Lung (tissue), 12 donors: ENCODE measurements around the gene TRPM4. TPM values are rescaled to one million over a fixed set of nuclear protein-coding genes. Genes with fewer than 3 reads are reported as not detected.
"Not testable (repeated sequence)": the region's sequence is repeated elsewhere in the genome, so short reads cannot be mapped to it uniquely, and the experiment has no call there.

Experiments used
- ATAC-seq: fragments of 200-7000 bp; cut with Tn5 transposase; one replicate; pipeline ENCODE4 v1.9.1; 2020; ENCODE audit warnings: moderate number of reproducible peaks; ENCODE audit not compliant: insufficient read depth, low FRiP score
- DNase-seq, 3 donors: peaks; one replicate each; pipeline ENCODE4 v3.0.0-alpha.2; 2013 to 2017
- H3K27ac ChIP-seq, 2 donors: one replicate each; pipeline ENCODE4 v1.5.1; 2013; ENCODE audit warnings: mild to moderate bottlenecking in 2 of 2, moderate library complexity in 2 of 2, control low read depth in 1 of 2, inconsistent platforms in 1 of 2, low read depth in 1 of 2, low read length in 1 of 2
- H3K27me3 ChIP-seq, 3 donors: one replicate each; pipeline ENCODE4 v1.5.1; 2013; ENCODE audit warnings: low read length in 2 of 3; ENCODE audit not compliant: control insufficient read depth in 3 of 3, insufficient read depth in 3 of 3
- H3K36me3 ChIP-seq, 4 donors: one replicate each; pipeline ENCODE4 v1.5.1; 2013; ENCODE audit warnings: low read length in 4 of 4, mild to moderate bottlenecking in 1 of 4, moderate library complexity in 1 of 4; ENCODE audit not compliant: control insufficient read depth in 4 of 4, insufficient read depth in 4 of 4
- H3K4me1 ChIP-seq, 5 donors: one replicate each; pipeline ENCODE4 v1.5.1; 2013; ENCODE audit warnings: low read length in 5 of 5, mild to moderate bottlenecking in 2 of 5, moderate library complexity in 1 of 5; ENCODE audit not compliant: control insufficient read depth in 5 of 5, insufficient read depth in 5 of 5
- H3K4me3 ChIP-seq: one replicate; pipeline ENCODE4 v1.5.1; 2013; ENCODE audit warnings: mild to moderate bottlenecking, control low read depth, moderate library complexity
- H3K9ac ChIP-seq, 2 donors: one replicate each; pipeline ENCODE4 v1.5.1; 2013; ENCODE audit warnings: low read length in 2 of 2, control low read depth in 1 of 2; ENCODE audit not compliant: insufficient read depth in 1 of 2
- H3K9me3 ChIP-seq, 4 donors: one replicate each; pipeline ENCODE4 v1.5.1; 2013; ENCODE audit warnings: low read length in 3 of 4, mild to moderate bottlenecking in 1 of 4, moderate library complexity in 1 of 4; ENCODE audit not compliant: control insufficient read depth in 4 of 4, insufficient read depth in 3 of 4
- CTCF ChIP-seq: IDR thresholded peaks from 2 replicates; pipeline ENCODE4 v1.5.1; 2012; ENCODE audit warnings: mild to moderate bottlenecking; ENCODE audit errors: control extremely low read depth, extremely low read depth
- WGBS, 2 donors: extraction: QIAGEN DNeasy Blood & Tissue Kit; methylation state at CpG; one replicate each; pipeline ENCODE4 v1.1.7; 2013; 5-methylcytosine and 5-hydroxymethylcytosine counted together
- polyA plus RNA-seq, 2 donors: library from polyadenylated mRNA; stranded (reverse); fragments of 200-250 nt; gene quantifications; one replicate each; pipeline ENCODE4 v1.2.1, GENCODE V29; 2013
- total RNA-seq, 2 donors: library from RNA; depleted of rRNA in 1 of 2; stranded (reverse); fragments of >200 nt in 1 of 2; gene quantifications; one replicate each; pipeline ENCODE4 v1.2.1, GENCODE V29; 2014 to 2021
- donor health status: control.
- donor health status: control.
- donor health status: Bipolar disorder and iron deficiency.
- donor health status: healthy.
- donor health status: DM: yes; HTN: yes; CAD: no.

Gene TRPM4
- total and polyA plus RNA-seq, 4 donors, result 15.6 to 70.1 (median 22.4) TPM

- peaks cover 0 to 2% (median 0%) of the 10 kb centered on the region in 3 donors for H3K27me3 ChIP-seq
- H3K4me3 ChIP-seq, result no peak overlapping the region
- peaks cover 0 to 6% (median 3%) of the 10 kb centered on the region in 5 donors for H3K4me1 ChIP-seq
- no peaks in the 10 kb centered on the region for H3K9me3 ChIP-seq
- H3K27ac ChIP-seq, result no peak overlapping the region
- no peak for ATAC-seq
- no peak for TF ChIP-seq CTCF
- no peak for DNase-seq
- 81 to 82% methylated on average over 4 of the region's 4 CpGs for WGBS, 2 donors
- H3K9ac ChIP-seq, result no peak overlapping the region
- H3K36me3 ChIP-seq, result no peaks in the 10 kb centered on the region
Measured at GRCh38 chr19:49126575-49126974, 31.0 kb upstream of the TRPM4 start.

- not testable (repeated sequence) for ATAC-seq, DNase-seq
Measured at GRCh38 chr19:49127225-49127624, 30.4 kb upstream of the TRPM4 start.

GRCh38 chr19:49127674-49128544, 29.7 kb upstream of the TRPM4 start:
- Histone ChIP-seq H3K4me1 (peaks cover 0 to 6% (median 3%) of the 10 kb centered on the region in 5 donors), H3K27ac (no peak overlapping the region), H3K4me3 (peak overlapping the region; percentile 4), H3K27me3 (no peaks in the 10 kb centered on the region), H3K9ac (no peak overlapping the region), H3K36me3 (no peaks in the 10 kb centered on the region), H3K9me3 (no peaks in the 10 kb centered on the region)
- ATAC-seq (peak; percentile 97), DNase-seq (peak; percentile 98 to 99 (median 98))
- WGBS, 2 donors, result 3 to 4% methylated on average over 62 to 63 of the region's 63 CpGs
- no peak for TF ChIP-seq CTCF

More at GRCh38 chr19:49127225-49127624, 30.4 kb upstream of the TRPM4 start:
- not testable (repeated sequence) for H3K9ac ChIP-seq, H3K36me3 ChIP-seq, H3K9me3 ChIP-seq, H3K27me3 ChIP-seq, H3K4me1 ChIP-seq, H3K4me3 ChIP-seq, H3K27ac ChIP-seq
- 95 to 97% methylated on average over 12 of the region's 12 CpGs for WGBS, 2 donors

- Histone ChIP-seq H3K27ac (no peak overlapping the region), H3K4me3 (no peak overlapping the region), H3K36me3 (no peaks in the 10 kb centered on the region), H3K9ac (no peak overlapping the region), H3K9me3 (no peaks in the 10 kb centered on the region), H3K27me3 (no peaks in the 10 kb centered on the region), H3K4me1 (peaks cover 0 to 10% (median 4%) of the 10 kb centered on the region in 5 donors)
- ATAC-seq, result no peak
- TF ChIP-seq CTCF, result no peak
- DNase-seq, result no peak
- WGBS, 2 donors, result 43 to 66% methylated on average over 15 of the region's 15 CpGs
Measured at GRCh38 chr19:49128545-49129237, 28.9 kb upstream of the TRPM4 start.
